ENCODE measurements around the gene CARD9.

Gene CARD9

GRCh38 chr9:136343121-136343883, 30.2 kb downstream of the CARD9 start:
- no peak for DNase-seq
- Histone ChIP-seq H3K27me3 (replicated peaks; ENCODE audit: control insufficient read depth, insufficient read depth, low read length, poor library complexity, severe bottlenecking) (no peaks in the 10 kb centered on the region), H3K9me3 (ENCODE audit: control insufficient read depth, low read length) (no peaks in the 10 kb centered on the region), H3K4me3 (ENCODE audit: insufficient read depth, low read depth, low read length, poor library complexity, severe bottlenecking) (no peak overlapping the region), H3K36me3 (ENCODE audit: control insufficient read depth, insufficient read depth, low read length) (no peaks in the 10 kb centered on the region), H3K27ac (ENCODE audit: insufficient read depth, low read length, poor library complexity, severe bottlenecking) (no peak overlapping the region), H3K4me1 (ENCODE audit: control insufficient read depth, insufficient read depth, low read length, poor library complexity, severe bottlenecking) (peaks cover 6% of the 10 kb centered on the region)

- H3K4me1 ChIP-seq (ENCODE audit: control insufficient read depth, insufficient read depth, low read length, poor library complexity, severe bottlenecking): peaks cover 6% of the 10 kb centered on the region
- DNase-seq: peak; percentile 24 to 39 (median 37)
- H3K27ac ChIP-seq (ENCODE audit: insufficient read depth, low read length, poor library complexity, severe bottlenecking): no peak overlapping the region
Measured at GRCh38 chr9:136342181-136343120, 31.0 kb downstream of the CARD9 start.

GRCh38 chr9:136341769-136342168, 31.7 kb downstream of the CARD9 start:
- DNase-seq: no peak
- Histone ChIP-seq H3K36me3 (ENCODE audit: control insufficient read depth, insufficient read depth, low read length) (no peaks in the 10 kb centered on the region), H3K27me3 (replicated peaks; ENCODE audit: control insufficient read depth, insufficient read depth, low read length, poor library complexity, severe bottlenecking) (no peaks in the 10 kb centered on the region)

More at GRCh38 chr9:136342181-136343120, 31.0 kb downstream of the CARD9 start:
- no peaks in the 10 kb centered on the region for H3K27me3 ChIP-seq (replicated peaks; ENCODE audit: control insufficient read depth, insufficient read depth, low read length, poor library complexity, severe bottlenecking)
- H3K9me3 ChIP-seq (ENCODE audit: control insufficient read depth, low read length): no peaks in the 10 kb centered on the region
- H3K4me3 ChIP-seq (ENCODE audit: insufficient read depth, low read depth, low read length, poor library complexity, severe bottlenecking): no peak overlapping the region
- no peaks in the 10 kb centered on the region for H3K36me3 ChIP-seq (ENCODE audit: control insufficient read depth, insufficient read depth, low read length)

GRCh38 chr9:136341042-136341655, 32.3 kb downstream of the CARD9 start:
- Histone ChIP-seq H3K4me1 (ENCODE audit: control insufficient read depth, insufficient read depth, low read length, poor library complexity, severe bottlenecking) (peaks cover 6% of the 10 kb centered on the region), H3K36me3 (ENCODE audit: control insufficient read depth, insufficient read depth, low read length) (no peaks in the 10 kb centered on the region), H3K4me3 (ENCODE audit: insufficient read depth, low read depth, low read length, poor library complexity, severe bottlenecking) (no peak overlapping the region), H3K9me3 (ENCODE audit: control insufficient read depth, low read length) (no peaks in the 10 kb centered on the region), H3K27ac (ENCODE audit: insufficient read depth, low read length, poor library complexity, severe bottlenecking) (no peak overlapping the region), H3K27me3 (replicated peaks; ENCODE audit: control insufficient read depth, insufficient read depth, low read length, poor library complexity, severe bottlenecking) (no peaks in the 10 kb centered on the region)
- DNase-seq: no peak

More at GRCh38 chr9:136341769-136342168, 31.7 kb downstream of the CARD9 start:
- H3K4me3 ChIP-seq (ENCODE audit: insufficient read depth, low read depth, low read length, poor library complexity, severe bottlenecking): no peak overlapping the region
- H3K4me1 ChIP-seq (ENCODE audit: control insufficient read depth, insufficient read depth, low read length, poor library complexity, severe bottlenecking): peaks cover 6% of the 10 kb centered on the region
- no peaks in the 10 kb centered on the region for H3K9me3 ChIP-seq (ENCODE audit: control insufficient read depth, low read length)
- no peak overlapping the region for H3K27ac ChIP-seq (ENCODE audit: insufficient read depth, low read length, poor library complexity, severe bottlenecking)

- no peak overlapping the region for H3K4me3 ChIP-seq (ENCODE audit: insufficient read depth, low read depth, low read length, poor library complexity, severe bottlenecking)
- no peaks in the 10 kb centered on the region for H3K27me3 ChIP-seq (replicated peaks; ENCODE audit: control insufficient read depth, insufficient read depth, low read length, poor library complexity, severe bottlenecking)
- H3K27ac ChIP-seq (ENCODE audit: insufficient read depth, low read length, poor library complexity, severe bottlenecking): no peak overlapping the region
- H3K4me1 ChIP-seq (ENCODE audit: control insufficient read depth, insufficient read depth, low read length, poor library complexity, severe bottlenecking): peaks cover 6% of the 10 kb centered on the region
- H3K9me3 ChIP-seq (ENCODE audit: control insufficient read depth, low read length): no peaks in the 10 kb centered on the region
- H3K36me3 ChIP-seq (ENCODE audit: control insufficient read depth, insufficient read depth, low read length): no peaks in the 10 kb centered on the region
- no peak for DNase-seq
Measured at GRCh38 chr9:136340356-136341041, 33.0 kb downstream of the CARD9 start.

- H3K36me3 ChIP-seq (ENCODE audit: control insufficient read depth, insufficient read depth, low read length): no peaks in the 10 kb centered on the region
- H3K27me3 ChIP-seq (replicated peaks; ENCODE audit: control insufficient read depth, insufficient read depth, low read length, poor library complexity, severe bottlenecking): no peaks in the 10 kb centered on the region
- no peaks in the 10 kb centered on the region for H3K9me3 ChIP-seq (ENCODE audit: control insufficient read depth, low read length)
- H3K4me1 ChIP-seq (ENCODE audit: control insufficient read depth, insufficient read depth, low read length, poor library complexity, severe bottlenecking): peaks cover 6% of the 10 kb centered on the region
- no peak overlapping the region for H3K4me3 ChIP-seq (ENCODE audit: insufficient read depth, low read depth, low read length, poor library complexity, severe bottlenecking)
- no peak overlapping the region for H3K27ac ChIP-seq (ENCODE audit: insufficient read depth, low read length, poor library complexity, severe bottlenecking)
- DNase-seq: no peak
Measured at GRCh38 chr9:136339958-136340310, 33.5 kb downstream of the CARD9 start.

- Histone ChIP-seq H3K36me3 (ENCODE audit: control insufficient read depth, insufficient read depth, low read length) (no peaks in the 10 kb centered on the region), H3K27me3 (replicated peaks; ENCODE audit: control insufficient read depth, insufficient read depth, low read length, poor library complexity, severe bottlenecking) (no peaks in the 10 kb centered on the region), H3K27ac (ENCODE audit: insufficient read depth, low read length, poor library complexity, severe bottlenecking) (no peak overlapping the region), H3K4me3 (ENCODE audit: insufficient read depth, low read depth, low read length, poor library complexity, severe bottlenecking) (no peak overlapping the region), H3K4me1 (ENCODE audit: control insufficient read depth, insufficient read depth, low read length, poor library complexity, severe bottlenecking) (peaks cover 6% of the 10 kb centered on the region), H3K9me3 (ENCODE audit: control insufficient read depth, low read length) (no peaks in the 10 kb centered on the region)
- peak in 1 of 3 donors; percentile 21 for DNase-seq
Measured at GRCh38 chr9:136339173-136339957, 34.1 kb downstream of the CARD9 start.

GRCh38 chr9:136338511-136338910, 35.0 kb downstream of the CARD9 start:
- H3K27ac ChIP-seq (ENCODE audit: insufficient read depth, low read length, poor library complexity, severe bottlenecking): no peak overlapping the region
- no peak for DNase-seq
- peaks cover 6% of the 10 kb centered on the region for H3K4me1 ChIP-seq (ENCODE audit: control insufficient read depth, insufficient read depth, low read length, poor library complexity, severe bottlenecking)
- no peaks in the 10 kb centered on the region for H3K27me3 ChIP-seq (replicated peaks; ENCODE audit: control insufficient read depth, insufficient read depth, low read length, poor library complexity, severe bottlenecking)
- no peak overlapping the region for H3K4me3 ChIP-seq (ENCODE audit: insufficient read depth, low read depth, low read length, poor library complexity, severe bottlenecking)
- no peaks in the 10 kb centered on the region for H3K36me3 ChIP-seq (ENCODE audit: control insufficient read depth, insufficient read depth, low read length)
- no peaks in the 10 kb centered on the region for H3K9me3 ChIP-seq (ENCODE audit: control insufficient read depth, low read length)
